Measurements from ENCODE around the gene HSDL2.

- TF ChIP-seq POLR2A (IDR thresholded peaks at IDR 0.05; ENCODE audit: low read depth, low read length) (no peak), PML (IDR thresholded peaks at IDR 0.05; ENCODE audit: low read length) (no peak), EZH2 (IDR thresholded peaks at IDR 0.05; ENCODE audit: borderline replicate concordance, control insufficient read depth, low read depth, low read length) (no peak), SIN3A (IDR thresholded peaks at IDR 0.05; ENCODE audit: low read depth, low read length) (no peak; the same call in none of the 2 replicates), RAD21 (IDR thresholded peaks at IDR 0.05; ENCODE audit: insufficient read depth, low read depth, low read length) (no peak), CUX1 (IDR thresholded peaks at IDR 0.05; ENCODE audit: insufficient replicate concordance, low read depth, low read length) (no peak), CTCF (IDR thresholded peaks at IDR 0.05 in 2 of 3, conservative IDR thresholded peaks at IDR 0.05 in 1 of 3; ENCODE audit: control insufficient read depth in 2 of 3, extremely low read depth in 1 of 3, insufficient read depth in 1 of 3, low read depth in 3 of 3, low read length in 3 of 3) (no peak), NFYA (IDR thresholded peaks at IDR 0.05; ENCODE audit: borderline replicate concordance, low read depth, low read length) (no peak), YY1 (IDR thresholded peaks at IDR 0.05; ENCODE audit: low read depth, low read length) (no peak; the same call in 1 of the 2 replicates), MYC (IDR thresholded peaks at IDR 0.05; ENCODE audit: insufficient read depth, insufficient read length, insufficient replicate concordance, low read length, severe bottlenecking) (no peak), ZBTB4 (CRISPR knock-in tag; IDR thresholded peaks at IDR 0.05) (no peak), GABPA (IDR thresholded peaks at IDR 0.05; ENCODE audit: low read depth) (no peak), ZNF217 (IDR thresholded peaks at IDR 0.05) (0 out of 2 replicates have a peak, but pooled peaks have one; percentile 28), REST (IDR thresholded peaks at IDR 0.05; ENCODE audit: low read depth, low read length) (no peak)
Measured at GRCh38 chr9:112487008-112487798, 107.3 kb downstream of the HSDL2 start.
